IMR-90 (cell line): ENCODE data around the gene OGFOD3.

Experiments used
- CEBPB ChIP-seq: IDR thresholded peaks from 2 replicates; pipeline ENCODE4 v1.6.1; 2012; ENCODE audit warnings: low read depth, low read length, improper control_type of control experiment
- CTCF ChIP-seq: conservative IDR thresholded peaks from 2 replicates; pipeline ENCODE4 v1.5.1; 2012; ENCODE audit warnings: mild to moderate bottlenecking, low read depth, low read length, improper control_type of control experiment
- ELK1 ChIP-seq: fragments of 150-350 bp; IDR thresholded peaks from 2 replicates; pipeline ENCODE4 v1.6.1; 2016; ENCODE audit warnings: low read depth, mild to moderate bottlenecking, low read length, moderate library complexity, borderline replicate concordance
- FOS ChIP-seq: fragments of 150-350 bp; IDR thresholded peaks from 2 replicates; pipeline ENCODE4 v1.6.1; 2016; ENCODE audit warnings: low read depth, low read length
- MAFK ChIP-seq: IDR thresholded peaks from 2 replicates; pipeline ENCODE4 v1.6.1; 2012; ENCODE audit warnings: low read depth, low read length, improper control_type of control experiment
- MAZ ChIP-seq: IDR thresholded peaks from 2 replicates; pipeline ENCODE4 v1.6.1; 2012; ENCODE audit warnings: low read depth, mild to moderate bottlenecking, low read length, improper control_type of control experiment, moderate library complexity, borderline replicate concordance
- POLR2A ChIP-seq: IDR thresholded peaks from 2 replicates; pipeline ENCODE4 v1.6.1; 2012; ENCODE audit warnings: mild to moderate bottlenecking, low read depth, low read length
- RAD21 ChIP-seq: IDR thresholded peaks from 2 replicates; pipeline ENCODE4 v1.6.1; 2012; ENCODE audit warnings: low read length, improper control_type of control experiment
- RCOR1 ChIP-seq: IDR thresholded peaks from 2 replicates; pipeline ENCODE4 v1.6.1; 2012; ENCODE audit warnings: mild to moderate bottlenecking, low read length, improper control_type of control experiment; ENCODE audit not compliant: insufficient replicate concordance

GRCh38 chr17:82414548-82415281 is 3.7 kb downstream of the OGFOD3 start:
- TF ChIP-seq CTCF = peak; percentile 60
- TF ChIP-seq MAZ = no peak
- TF ChIP-seq RAD21 = peak; percentile 73
- no peak for TF ChIP-seq POLR2A
- TF ChIP-seq CEBPB = no peak
- no peak for TF ChIP-seq FOS
- peak; percentile 36 for TF ChIP-seq RCOR1
- TF ChIP-seq ELK1 = no peak
- no peak for TF ChIP-seq MAFK
